Stimulated activated CD4-positive, alpha-beta T cell treated with anti-CD3 and anti-CD28 coated beads, Interleukin-1b, Interleukin-23, amount 100 ng/mL, for 48 hours (primary cell): ENCODE data around the gene GNAI1.

Experiments
- DNase-seq: peaks from one replicate; pipeline ENCODE4 v3.0.0-alpha.2; 2020

GNAI1 gene

GRCh38 chr7:80216996-80217842, 82.6 kb downstream of the GNAI1 start:
- DNase-seq = no peak

- DNase-seq = peak; percentile 2
These were observed 84.1 kb downstream of the GNAI1 start for GRCh38 chr7:80218723-80219122.

GRCh38 chr7:80220022-80220634, 85.5 kb downstream of the GNAI1 start:
- no peak for DNase-seq

GRCh38 chr7:80224415-80224814, 89.8 kb downstream of the GNAI1 start:
- DNase-seq = no peak

- DNase-seq = no peak
These were observed 90.7 kb downstream of the GNAI1 start for GRCh38 chr7:80225361-80225760.

GRCh38 chr7:80226629-80227028, 92.0 kb downstream of the GNAI1 start:
- DNase-seq = no peak

GRCh38 chr7:80230327-80230726, 95.7 kb downstream of the GNAI1 start:
- DNase-seq = no peak

GRCh38 chr7:80231707-80232106, 97.1 kb downstream of the GNAI1 start:
- peak; percentile 1 for DNase-seq

- no peak for DNase-seq
These were observed 98.5 kb downstream of the GNAI1 start for GRCh38 chr7:80232979-80233724.

- DNase-seq = no peak
These were observed 100.7 kb downstream of the GNAI1 start for GRCh38 chr7:80235334-80235733.

GRCh38 chr7:80236681-80237080, 102.0 kb downstream of the GNAI1 start:
- DNase-seq = no peak

GRCh38 chr7:80240265-80241025, 105.8 kb downstream of the GNAI1 start:
- no peak for DNase-seq

GRCh38 chr7:80241671-80242070, 107.0 kb downstream of the GNAI1 start:
- DNase-seq = no peak

GRCh38 chr7:80243425-80243824, 108.8 kb downstream of the GNAI1 start:
- no peak for DNase-seq

GRCh38 chr7:80244206-80244916, 109.7 kb downstream of the GNAI1 start:
- DNase-seq = no peak

- no peak for DNase-seq
These were observed 112.5 kb downstream of the GNAI1 start for GRCh38 chr7:80247144-80247543.

GRCh38 chr7:80247891-80248290, 113.3 kb downstream of the GNAI1 start:
- DNase-seq = no peak

- DNase-seq = no peak
These were observed 114.6 kb downstream of the GNAI1 start for GRCh38 chr7:80249184-80249583.

GRCh38 chr7:80249619-80250295, 115.1 kb downstream of the GNAI1 start:
- no peak for DNase-seq

GRCh38 chr7:80253237-80253636, 118.6 kb downstream of the GNAI1 start:
- DNase-seq = no peak

GRCh38 chr7:80253653-80254052, 119.0 kb downstream of the GNAI1 start:
- no peak for DNase-seq

GRCh38 chr7:80255656-80256055, 121.0 kb downstream of the GNAI1 start:
- DNase-seq = no peak
